Activated naive CD8-positive, alpha-beta T cell treated with anti-CD3 and anti-CD28 coated beads, Interleukin-2, amount 10 ng/mL, durations not matched to agents 7 days and 5 days (primary cell): ENCODE data around the gene RFC5. TPM values are rescaled to one million over a fixed set of nuclear protein-coding genes. Genes with fewer than 3 reads are reported as not detected.
A peak's percentile ranks its signal among the peaks of the same experiment; 100 is the strongest.

ENCODE experiments used
- ATAC-seq: fragments of 150-1000 bp; cut with Tn5 transposase; one replicate; pipeline ENCODE4 v1.10.0; 2021; ENCODE audit warnings: low read depth, moderate library complexity
- POLR2A ChIA-PET: fragments of 350-600 bp; sonication (Branson Sonifier 250); formaldehyde crosslinking; loops from one replicate; lab custom pipeline; 2021; ENCODE audit warnings: antibody characterized with exemption; lab: Charles Lee
- DNase-seq: peaks from one replicate; pipeline ENCODE4 v3.0.0; 2021
- H3K27ac Mint-ChIP-seq: one replicate; pipeline ENCODE4 v1.8.0; 2022; ENCODE audit warnings: mild to moderate bottlenecking, mixed read lengths
- H3K27me3 Mint-ChIP-seq: one replicate; pipeline ENCODE4 v1.8.0; 2022; ENCODE audit warnings: mild to moderate bottlenecking, moderate library complexity, mixed read lengths
- H3K36me3 Mint-ChIP-seq: one replicate; pipeline ENCODE4 v1.8.0; 2021; ENCODE audit warnings: mild to moderate bottlenecking, mixed read lengths
- H3K4me1 Mint-ChIP-seq: one replicate; pipeline ENCODE4 v1.8.0; 2021; ENCODE audit warnings: mixed read lengths
- H3K4me3 Mint-ChIP-seq: one replicate; pipeline ENCODE4 v1.8.0; 2022; ENCODE audit warnings: mild to moderate bottlenecking, moderate library complexity, mixed read lengths
- H3K9me3 Mint-ChIP-seq: one replicate; pipeline ENCODE4 v1.8.0; 2021; ENCODE audit warnings: mixed read lengths
- total RNA-seq, 2 experiments: library from RNA; stranded (reverse); gene quantifications; one replicate each; pipeline ENCODE4 v1.2.3, GENCODE V29; 2021

Gene RFC5
- total RNA-seq, 2 experiments from 2014 or later, result 42.7 to 44.9 TPM

DNA sequence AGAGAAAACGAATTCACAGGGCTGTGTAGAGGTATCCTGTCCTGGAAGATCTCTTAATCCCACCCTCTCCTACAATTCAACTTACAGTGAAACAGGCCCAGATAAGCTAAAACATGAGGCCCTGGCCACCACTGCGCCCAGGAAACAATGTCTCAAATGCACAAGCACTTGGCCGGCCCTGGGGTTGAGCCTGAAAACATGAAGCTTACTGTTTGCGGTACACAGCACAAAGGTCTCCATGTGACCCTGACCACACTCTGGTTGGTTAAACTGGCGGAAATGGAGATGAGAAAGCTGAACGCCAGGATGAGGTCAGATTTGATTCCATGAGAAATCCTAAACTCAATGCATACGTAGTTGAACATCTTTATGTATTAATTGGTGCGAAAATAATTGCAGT is 28.1 kb downstream of the RFC5 start:
- Mint-ChIP-seq H3K36me3 (peaks cover 40% of the 10 kb centered on the region), H3K4me1 (peaks cover 6% of the 10 kb centered on the region), H3K27me3 (no peaks in the 10 kb centered on the region), H3K9me3 (no peaks in the 10 kb centered on the region), H3K4me3 (no peak overlapping the region), H3K27ac (no peak overlapping the region)
- DNase-seq (no peak), ATAC-seq (no peak)
- POLR2A ChIA-PET, result no interaction called here

DNA sequence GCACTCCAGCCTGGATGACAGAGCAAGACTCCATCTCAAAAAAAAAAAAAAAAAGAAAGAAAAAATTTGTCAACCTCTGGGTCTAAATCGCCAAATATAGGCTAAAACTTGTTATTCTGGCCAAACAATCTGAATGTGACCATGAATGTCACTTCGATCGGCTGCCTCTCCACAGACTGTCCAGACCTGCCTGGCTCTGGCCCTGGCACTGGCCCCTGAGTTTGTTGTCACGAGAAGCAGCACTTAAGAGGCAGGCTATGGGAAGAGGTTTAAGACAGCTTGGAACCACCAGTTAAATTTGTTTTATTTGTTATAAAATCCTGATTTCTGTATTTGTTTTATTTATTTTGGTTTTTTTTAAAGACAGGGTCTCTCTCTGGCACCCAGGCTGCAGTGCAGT is 29.9 kb downstream of the RFC5 start:
- Mint-ChIP-seq H3K36me3 (peaks cover 41% of the 10 kb centered on the region), H3K27ac (no peak overlapping the region), H3K9me3 (no peaks in the 10 kb centered on the region), H3K27me3 (no peaks in the 10 kb centered on the region), H3K4me1 (peaks cover 6% of the 10 kb centered on the region), H3K4me3 (no peak overlapping the region)
- ATAC-seq (no peak), DNase-seq (no peak)
- POLR2A ChIA-PET, result no interaction called here

DNA sequence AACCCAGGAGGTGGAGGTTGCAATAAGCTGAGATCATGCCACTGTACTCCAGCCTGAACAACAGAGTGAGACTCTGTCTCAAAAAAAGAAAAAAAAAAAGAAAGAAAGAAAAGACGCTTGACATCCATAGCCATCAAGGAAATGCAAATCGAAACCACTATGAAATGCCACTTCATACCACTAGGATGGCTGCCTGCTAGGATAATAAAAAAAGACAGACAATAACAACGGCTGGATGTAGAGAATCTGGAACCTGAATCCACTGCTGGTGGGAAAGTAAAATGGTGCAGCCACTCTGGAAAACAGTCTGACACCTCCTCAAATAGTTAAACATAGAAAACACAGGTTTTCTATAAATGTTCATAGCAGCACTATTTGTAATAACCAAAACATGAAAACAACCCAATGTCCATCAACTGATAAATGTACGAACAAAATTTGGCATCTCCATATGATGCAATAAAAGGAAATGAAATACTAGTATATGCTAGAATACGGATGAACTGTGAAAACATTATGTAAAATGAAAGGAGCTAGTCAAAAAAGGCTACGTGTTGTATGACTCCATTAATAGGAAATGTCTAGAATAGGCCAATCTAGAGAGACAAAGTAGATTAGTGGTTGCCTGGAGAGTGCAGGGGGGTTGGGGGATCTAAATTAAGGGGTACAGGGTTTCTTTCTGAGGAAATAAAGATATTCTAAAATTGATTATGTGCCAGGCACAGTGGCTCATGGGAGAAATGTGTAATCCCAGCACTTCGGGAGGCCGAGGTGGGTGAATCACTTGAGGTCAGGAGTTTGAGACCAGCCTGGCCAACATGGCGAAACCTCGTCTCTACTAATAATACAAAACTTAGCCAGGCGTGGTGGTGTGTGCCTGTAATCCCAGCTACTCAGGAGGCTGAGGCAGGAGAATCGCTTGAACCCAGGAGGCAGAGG is 34.7 kb downstream of the RFC5 start:
- Mint-ChIP-seq H3K4me1 (peaks cover 13% of the 10 kb centered on the region), H3K36me3 (peaks cover 29% of the 10 kb centered on the region), H3K4me3 (no peak overlapping the region), H3K27me3 (no peaks in the 10 kb centered on the region), H3K9me3 (no peaks in the 10 kb centered on the region), H3K27ac (no peak overlapping the region)
- POLR2A ChIA-PET, result interaction anchor here (0.6 kb wide), 1 partner anchor 17 kb away, joined by 5 read pairs; no protein-coding TSS in a partner anchor
- ATAC-seq, result no peak
- DNase-seq, result no peak

DNA sequence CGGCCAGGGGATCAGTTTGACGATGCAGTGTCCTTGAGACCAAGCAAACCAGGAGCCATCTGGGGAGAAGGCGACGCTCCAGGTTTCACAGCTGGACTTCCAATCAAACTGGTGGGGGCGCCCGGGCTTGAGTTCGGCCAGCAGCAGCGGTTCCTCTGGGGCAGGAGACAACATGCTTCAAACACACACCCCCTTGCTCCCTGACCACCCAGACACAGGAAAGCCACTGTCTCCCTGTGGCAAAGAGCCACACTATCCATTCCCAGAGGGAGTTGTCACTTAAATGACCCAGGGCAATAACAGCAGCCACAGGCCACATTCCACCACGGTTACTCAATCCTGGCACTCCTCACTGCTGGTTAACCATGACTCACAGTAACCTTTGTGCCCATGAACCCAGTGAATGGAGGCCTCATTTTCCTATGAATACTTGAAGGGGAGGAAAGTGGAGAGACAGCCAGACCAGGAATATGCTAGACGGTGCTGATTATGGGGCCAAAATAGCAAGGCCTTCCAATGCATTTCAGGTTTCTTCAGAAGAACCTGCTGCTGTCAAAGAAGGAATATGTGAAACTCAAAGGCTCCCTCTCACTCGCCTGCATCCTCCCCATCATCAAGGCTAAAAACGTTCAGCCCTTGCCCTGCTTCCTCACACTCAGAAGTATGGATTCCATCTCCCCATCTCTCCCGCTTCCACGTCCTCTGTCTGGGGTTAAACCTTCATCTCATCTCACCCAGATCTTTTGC is 36.0 kb downstream of the RFC5 start:
- Mint-ChIP-seq H3K4me1 (peaks cover 13% of the 10 kb centered on the region), H3K4me3 (no peak overlapping the region), H3K9me3 (no peaks in the 10 kb centered on the region), H3K27me3 (no peaks in the 10 kb centered on the region), H3K27ac (no peak overlapping the region), H3K36me3 (peaks cover 29% of the 10 kb centered on the region)
- POLR2A ChIA-PET, result no interaction called here
- ATAC-seq (no peak), DNase-seq (no peak)

DNA sequence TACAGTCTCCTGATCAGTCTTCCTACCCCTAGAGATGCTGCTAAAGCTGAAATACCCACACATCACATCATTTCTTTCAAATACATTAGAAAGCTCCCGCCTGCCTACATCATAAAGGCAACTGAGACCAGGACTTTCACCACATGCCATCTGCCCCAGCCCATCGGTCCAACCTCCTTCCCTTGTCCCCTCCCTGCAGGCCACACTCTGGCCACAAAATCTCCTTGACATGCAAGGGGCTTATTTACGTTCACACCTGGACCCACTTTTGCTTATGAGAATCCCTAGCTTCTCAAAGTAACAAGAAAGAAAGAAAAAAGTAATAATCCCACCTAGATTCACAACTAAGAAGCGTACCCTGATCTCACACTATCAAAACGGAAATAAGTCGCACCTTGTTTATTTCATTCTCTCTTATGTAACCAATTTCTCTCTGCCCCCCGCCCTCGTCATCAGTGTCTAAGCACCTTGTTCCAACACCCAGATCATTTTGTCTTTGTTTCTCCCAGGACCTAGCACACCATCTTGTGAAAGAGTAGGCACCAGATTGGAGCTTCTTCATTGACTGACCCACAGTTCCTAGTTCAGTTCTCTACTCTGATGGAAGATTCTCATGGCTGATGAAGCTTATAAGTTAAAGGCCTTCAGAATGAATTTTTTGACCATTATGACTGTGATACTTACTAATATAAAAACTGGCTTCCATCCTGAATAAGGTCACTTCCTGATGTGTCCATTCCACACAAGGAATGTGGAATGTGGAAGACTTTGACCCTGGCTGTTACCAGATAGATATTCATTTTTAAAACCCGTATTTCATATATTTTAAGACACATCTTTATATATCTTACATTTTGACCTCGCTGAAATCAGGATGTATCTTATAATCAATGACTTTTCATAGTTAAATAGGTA is 36.8 kb downstream of the RFC5 start:
- H3K27ac Mint-ChIP-seq, result peak overlapping the region; percentile 19
- peaks cover 28% of the 10 kb centered on the region for H3K36me3 Mint-ChIP-seq
- no peaks in the 10 kb centered on the region for H3K9me3 Mint-ChIP-seq
- no peak for DNase-seq
- no peaks in the 10 kb centered on the region for H3K27me3 Mint-ChIP-seq
- no peak for ATAC-seq
- no peak overlapping the region for H3K4me3 Mint-ChIP-seq
- peaks cover 13% of the 10 kb centered on the region for H3K4me1 Mint-ChIP-seq
- POLR2A ChIA-PET, result no interaction called here

DNA sequence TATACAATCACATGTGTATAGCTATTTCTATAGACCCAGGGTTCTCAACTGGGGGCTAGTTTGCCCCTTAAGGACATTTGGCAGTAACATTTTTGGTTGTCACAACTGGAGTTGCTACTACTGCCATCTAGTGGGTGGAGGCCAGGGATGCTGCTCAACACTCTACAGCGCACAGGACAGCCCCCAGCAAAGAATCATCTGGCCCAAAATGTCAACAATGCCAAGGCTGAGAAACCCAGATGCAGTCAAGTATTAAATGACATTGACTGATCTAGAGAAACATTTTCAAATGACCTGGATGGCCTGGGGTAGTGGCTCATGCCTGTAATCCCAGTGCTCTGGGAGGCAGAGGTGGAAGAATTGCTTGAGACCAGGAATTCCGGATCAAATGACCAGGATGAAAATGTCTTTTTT is 38.6 kb downstream of the RFC5 start:
- H3K36me3 Mint-ChIP-seq, result peaks cover 24% of the 10 kb centered on the region
- no peak overlapping the region for H3K4me3 Mint-ChIP-seq
- ATAC-seq (peak; percentile 92), DNase-seq (peak; percentile 68)
- POLR2A ChIA-PET, result interaction anchor here (0.8 kb wide), 1 partner anchor 180 kb away, joined by 3 read pairs; no protein-coding TSS in a partner anchor
- H3K27ac Mint-ChIP-seq, result no peak overlapping the region
- H3K9me3 Mint-ChIP-seq, result no peaks in the 10 kb centered on the region
- H3K4me1 Mint-ChIP-seq, result peaks cover 27% of the 10 kb centered on the region
- no peaks in the 10 kb centered on the region for H3K27me3 Mint-ChIP-seq

DNA sequence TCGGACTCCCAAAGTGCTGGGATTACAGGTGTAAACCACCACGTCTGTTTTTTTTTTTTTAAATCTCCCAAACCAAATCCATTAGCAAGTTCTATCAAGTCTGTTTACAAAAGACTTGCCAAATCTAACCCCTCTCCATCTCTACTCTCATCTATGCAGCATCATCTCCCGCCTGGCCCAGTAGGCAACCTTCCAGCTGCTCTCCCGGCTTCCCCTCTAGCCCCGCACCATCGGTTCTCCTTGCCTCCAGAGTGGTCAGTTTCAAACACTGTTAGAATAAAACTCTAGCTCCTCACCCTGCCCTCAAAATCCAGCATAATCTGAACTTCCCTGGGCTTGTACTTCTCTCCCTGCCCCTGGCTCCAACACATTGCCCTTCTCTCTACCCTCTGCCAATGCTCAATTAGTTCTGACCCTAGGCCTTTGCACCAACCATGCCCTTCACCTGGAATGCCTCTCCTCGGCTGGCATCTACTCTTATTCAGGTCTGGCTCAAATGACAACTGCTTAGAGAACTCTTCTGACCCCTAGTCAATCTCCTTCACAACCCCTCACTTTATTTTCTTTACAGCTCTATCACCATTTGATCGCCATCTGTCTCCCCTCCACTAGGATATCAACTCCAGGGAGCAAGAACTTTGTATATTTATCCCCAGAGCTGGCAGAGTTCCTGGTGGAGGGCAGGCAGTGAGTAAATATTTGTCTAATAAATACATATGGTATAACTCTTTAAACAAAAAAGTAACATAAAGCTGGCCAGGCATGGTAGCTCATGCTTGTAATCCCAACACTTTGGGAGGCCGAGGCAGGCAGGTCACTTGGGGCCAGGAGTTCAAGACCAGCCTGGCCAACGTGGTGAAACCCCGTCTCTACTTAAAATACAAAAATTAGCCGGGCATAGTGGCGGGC is 39.6 kb downstream of the RFC5 start:
- no peak for ATAC-seq
- Mint-ChIP-seq H3K4me1 (peaks cover 29% of the 10 kb centered on the region), H3K27me3 (no peaks in the 10 kb centered on the region), H3K9me3 (no peaks in the 10 kb centered on the region), H3K4me3 (no peak overlapping the region), H3K36me3 (peaks cover 20% of the 10 kb centered on the region), H3K27ac (no peak overlapping the region)
- POLR2A ChIA-PET, result interaction anchor here (2.0 kb wide), 1 partner anchor 11 kb away, joined by 12 read pairs; no protein-coding TSS in a partner anchor
- DNase-seq, result no peak

DNA sequence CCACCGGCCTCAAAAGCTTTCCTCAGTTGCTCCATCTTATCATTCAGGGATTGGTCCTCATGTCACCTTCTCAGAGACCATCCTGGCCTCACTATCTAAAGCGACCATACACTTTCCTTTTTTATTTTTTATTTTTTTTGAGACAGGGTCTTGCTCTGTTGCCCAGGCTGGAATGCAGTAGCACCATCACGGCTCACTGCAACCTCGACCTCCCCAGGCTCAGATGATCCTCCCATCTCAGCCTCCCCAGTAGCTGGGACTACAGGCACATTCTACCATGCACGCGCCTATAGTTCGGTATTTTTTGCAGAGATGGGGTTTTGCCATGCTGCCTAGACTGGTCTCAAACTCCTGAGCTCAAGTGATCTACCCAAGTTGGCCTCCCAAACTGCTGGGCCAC is 41.7 kb downstream of the RFC5 start:
- H3K4me3 Mint-ChIP-seq, result no peak overlapping the region
- H3K27me3 Mint-ChIP-seq, result no peaks in the 10 kb centered on the region
- no peak for ATAC-seq
- no peak for DNase-seq
- peaks cover 6% of the 10 kb centered on the region for H3K36me3 Mint-ChIP-seq
- POLR2A ChIA-PET, result no interaction called here
- H3K4me1 Mint-ChIP-seq, result peaks cover 30% of the 10 kb centered on the region
- no peaks in the 10 kb centered on the region for H3K9me3 Mint-ChIP-seq
- no peak overlapping the region for H3K27ac Mint-ChIP-seq

DNA sequence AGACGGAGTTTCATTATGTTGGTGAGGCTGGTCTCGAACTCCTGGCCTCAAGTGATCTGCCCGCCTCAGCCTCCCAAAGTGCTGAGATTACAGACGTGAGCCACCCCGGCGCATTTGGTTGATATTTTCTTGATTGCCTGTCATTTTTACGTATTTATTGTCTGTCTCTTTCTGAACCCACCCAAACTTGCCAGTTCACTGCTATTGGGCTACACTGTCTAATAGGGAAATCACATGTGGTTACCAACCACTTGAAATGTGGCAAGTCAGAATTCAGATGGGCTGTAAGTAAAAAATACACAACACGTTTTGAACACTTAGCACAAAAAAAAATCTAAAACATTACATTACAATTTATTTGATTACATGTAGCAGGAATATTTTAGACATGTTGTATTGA is 42.4 kb downstream of the RFC5 start:
- H3K4me3 Mint-ChIP-seq, result no peak overlapping the region
- H3K4me1 Mint-ChIP-seq, result peaks cover 34% of the 10 kb centered on the region
- peaks cover 6% of the 10 kb centered on the region for H3K36me3 Mint-ChIP-seq
- no peaks in the 10 kb centered on the region for H3K27me3 Mint-ChIP-seq
- no peak for DNase-seq
- no peak for ATAC-seq
- H3K9me3 Mint-ChIP-seq, result no peaks in the 10 kb centered on the region
- peak overlapping the region; percentile 85 for H3K27ac Mint-ChIP-seq
- POLR2A ChIA-PET, result interaction anchor here (0.6 kb wide), 1 partner anchor 15 kb away, joined by 4 read pairs; no protein-coding TSS in a partner anchor

DNA sequence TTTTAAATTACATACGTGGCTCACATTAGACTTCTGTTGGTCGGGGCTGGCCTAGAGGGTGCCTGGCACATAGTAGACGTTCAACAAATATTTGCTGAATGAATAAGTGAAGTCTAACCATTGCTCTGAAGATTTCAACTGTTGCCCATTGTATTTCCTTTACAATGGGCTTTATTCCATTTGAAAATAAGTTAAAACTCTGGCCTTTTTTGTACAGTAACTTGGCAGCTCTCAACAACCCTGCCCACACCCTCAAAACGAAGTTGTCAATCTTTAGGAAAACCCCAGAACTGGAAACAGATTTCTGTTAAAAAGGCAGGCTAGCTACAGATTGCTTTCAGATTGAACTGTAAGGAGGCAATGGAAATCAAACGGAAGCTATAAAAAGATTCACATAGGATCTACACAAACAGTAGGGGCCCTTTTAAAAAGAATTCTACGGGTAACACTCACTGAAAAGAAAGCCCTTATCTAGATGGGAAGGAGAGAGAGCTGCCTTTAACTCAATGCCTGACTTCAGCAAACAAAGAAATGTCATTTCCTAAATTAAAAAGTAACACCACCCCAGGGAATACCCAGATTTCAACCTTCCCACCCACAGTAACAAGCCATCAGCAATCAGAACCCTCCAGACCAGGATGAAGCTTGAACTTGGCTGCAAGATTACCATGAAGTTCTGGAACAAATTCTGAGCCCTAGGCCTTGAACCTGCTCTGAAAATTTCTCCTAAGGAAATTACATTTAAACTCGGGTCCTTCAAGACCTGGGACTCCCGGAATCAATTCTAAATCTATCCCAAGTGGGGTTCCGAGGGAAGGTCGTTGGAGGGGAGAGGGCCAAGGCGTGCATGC is 43.1 kb downstream of the RFC5 start:
- peak overlapping the region; percentile 86 for H3K4me3 Mint-ChIP-seq

DNA sequence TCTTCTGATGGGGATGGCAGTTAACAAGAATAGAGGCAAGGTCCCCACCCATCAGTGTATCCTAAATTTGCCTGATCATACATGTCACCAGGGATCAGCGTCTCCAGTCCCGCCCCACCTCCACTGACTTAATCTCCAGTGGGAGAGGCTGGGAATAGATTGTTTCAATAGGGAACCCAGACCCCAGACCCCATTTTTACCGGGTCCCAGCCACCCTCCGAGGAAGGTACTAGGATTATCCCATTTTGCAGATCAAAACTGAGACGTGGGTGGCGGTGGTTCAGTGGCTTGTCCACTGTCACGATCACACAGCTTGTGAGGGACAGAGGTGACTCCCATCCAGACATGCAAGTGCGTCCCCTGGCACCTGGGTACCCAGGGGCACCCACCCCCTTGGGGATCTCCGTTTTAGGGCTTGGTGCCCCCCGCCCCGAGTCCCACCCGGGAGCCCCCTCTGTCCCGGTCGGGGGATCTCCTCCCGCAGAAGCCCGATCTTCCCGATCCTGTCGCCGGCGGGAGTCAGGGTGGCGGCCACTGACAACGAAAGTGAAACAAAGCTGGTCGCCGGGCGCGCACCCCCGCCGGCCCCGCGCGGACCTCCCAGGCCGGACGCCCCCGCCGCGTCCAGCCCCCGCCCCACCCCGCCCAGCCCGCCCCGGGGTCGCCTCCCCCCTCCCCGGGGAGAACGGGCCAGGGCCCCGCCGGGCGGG is 44.0 kb downstream of the RFC5 start:
- H3K36me3 Mint-ChIP-seq, result peaks cover 4% of the 10 kb centered on the region
- H3K27ac Mint-ChIP-seq, result peak overlapping the region; percentile 85
- no peaks in the 10 kb centered on the region for H3K27me3 Mint-ChIP-seq
- peak overlapping the region; percentile 86 for H3K4me3 Mint-ChIP-seq
- ATAC-seq, result peak; percentile 13
- no peaks in the 10 kb centered on the region for H3K9me3 Mint-ChIP-seq
- peaks cover 45% of the 10 kb centered on the region for H3K4me1 Mint-ChIP-seq
- POLR2A ChIA-PET, result interaction anchor here (1.2 to 2.7 kb wide), 4 partner anchors 44 to 316 kb away, joined by 4 to 14 read pairs (median 11); partner anchors contain the start of genes PEBP1, RFC5, SUDS3 and TAOK3
- DNase-seq, result peak; percentile 66

More for the DNA sequence above, 43.1 kb downstream of the RFC5 start:
- Mint-ChIP-seq H3K36me3 (peaks cover 6% of the 10 kb centered on the region), H3K4me1 (peaks cover 40% of the 10 kb centered on the region), H3K9me3 (no peaks in the 10 kb centered on the region), H3K27me3 (no peaks in the 10 kb centered on the region), H3K27ac (peak overlapping the region; percentile 85)
- no peak for DNase-seq
- POLR2A ChIA-PET, result interaction anchor here (0.6 to 2.7 kb wide), 3 partner anchors 16 to 76 kb away, joined by 4 to 13 read pairs (median 4); partner anchors contain the start of genes PEBP1 and RFC5
- ATAC-seq, result no peak
